T-helper 9 cell (primary cell): ENCODE measurements around the gene EVI5L.

Experiments
- DNase-seq: peaks from one replicate; pipeline ENCODE4 v3.0.0-alpha.2; 2020

Gene EVI5L

GRCh38 chr19:7901337-7901736 lies 71.3 kb downstream of the EVI5L start:
- no peak for DNase-seq

GRCh38 chr19:7902796-7903243 lies 72.8 kb downstream of the EVI5L start:
- DNase-seq, result no peak

- peak; percentile 100 for DNase-seq
Observed at GRCh38 chr19:7903244-7904073, 73.4 kb downstream of the EVI5L start, which contains the start of gene MAP2K7. TSS of gene MAP2K7 (plus strand) at chr19:7903877. CDS start at chr19:7903945, 68 bp downstream.

- DNase-seq, result peak; percentile 73
Observed at GRCh38 chr19:7904074-7905020, 74.3 kb downstream of the EVI5L start.

- DNase-seq, result no peak
Observed at GRCh38 chr19:7905268-7905667, 75.2 kb downstream of the EVI5L start.

- DNase-seq, result no peak
Observed at GRCh38 chr19:7905859-7906258, 75.8 kb downstream of the EVI5L start.

- no peak for DNase-seq
Observed at GRCh38 chr19:7907122-7907521, 77.1 kb downstream of the EVI5L start.

- no peak for DNase-seq
Observed at GRCh38 chr19:7907544-7907943, 77.5 kb downstream of the EVI5L start.

- no peak for DNase-seq
Observed at GRCh38 chr19:7908078-7908699, 78.2 kb downstream of the EVI5L start.

- no peak for DNase-seq
Observed at GRCh38 chr19:7908742-7909461, 78.9 kb downstream of the EVI5L start.

- DNase-seq, result no peak
Observed at GRCh38 chr19:7909471-7910067, 79.6 kb downstream of the EVI5L start.

GRCh38 chr19:7910321-7911161 lies 80.5 kb downstream of the EVI5L start:
- no peak for DNase-seq

GRCh38 chr19:7911508-7912143 lies 81.6 kb downstream of the EVI5L start:
- DNase-seq, result no peak

GRCh38 chr19:7912144-7912696 lies 82.2 kb downstream of the EVI5L start:
- DNase-seq, result no peak

- DNase-seq, result no peak
Observed at GRCh38 chr19:7912697-7913564, 82.9 kb downstream of the EVI5L start.

GRCh38 chr19:7913652-7914051 lies 83.6 kb downstream of the EVI5L start:
- no peak for DNase-seq

- DNase-seq, result no peak
Observed at GRCh38 chr19:7914099-7914498, 84.1 kb downstream of the EVI5L start.
